ENCODE results near the gene PODXL2.
A peak's percentile ranks its signal among the peaks of the same experiment; 100 is the strongest.

Gene PODXL2

GRCh38 chr3:127624063-127624462 is 4.9 kb upstream of the PODXL2 start:
- TF ChIP-seq CTCF (conservative IDR thresholded peaks at IDR 0.05) (no peak), ZFX (IDR thresholded peaks at IDR 0.05) (no peak)
- no peak overlapping the region for H3K27ac ChIP-seq

GRCh38 chr3:127625821-127626220 is 3.2 kb upstream of the PODXL2 start:
- no peak overlapping the region for H3K27ac ChIP-seq
- TF ChIP-seq ZFX (IDR thresholded peaks at IDR 0.05) (no peak), CTCF (conservative IDR thresholded peaks at IDR 0.05) (no peak)

GRCh38 chr3:127628426-127628787 is 578 bp upstream of the PODXL2 start:
- no peak for TF ChIP-seq ZFX (IDR thresholded peaks at IDR 0.05)
- no peak for TF ChIP-seq CTCF (conservative IDR thresholded peaks at IDR 0.05)
- H3K27ac ChIP-seq, result peak overlapping the region; percentile 98

GRCh38 chr3:127629467-127630403 is 750 bp downstream of the PODXL2 start:
- H3K27ac ChIP-seq, result peak overlapping the region; percentile 98
- TF ChIP-seq CTCF (conservative IDR thresholded peaks at IDR 0.05) (no peak), ZFX (IDR thresholded peaks at IDR 0.05) (peak; percentile 74)

- H3K27ac ChIP-seq, result peak overlapping the region; percentile 98; the same call in 1 of the 2 replicates
- no peak for TF ChIP-seq CTCF (conservative IDR thresholded peaks at IDR 0.05)
- no peak for TF ChIP-seq ZFX (IDR thresholded peaks at IDR 0.05)
Measured at GRCh38 chr3:127630811-127631714, 2.1 kb downstream of the PODXL2 start.

- no peak for TF ChIP-seq ZFX (IDR thresholded peaks at IDR 0.05)
- TF ChIP-seq CTCF (conservative IDR thresholded peaks at IDR 0.05), result no peak
Measured at GRCh38 chr3:127632035-127632820, 3.2 kb downstream of the PODXL2 start.

More at GRCh38 chr3:127632035-127632820, 3.2 kb downstream of the PODXL2 start:
- no peak overlapping the region for H3K27ac ChIP-seq

Measured in C4-2B (cell line).